ENCODE measurements around the gene CALY.
A peak's percentile ranks its signal among the peaks of the same experiment; 100 is the strongest.

Gene CALY

DNA sequence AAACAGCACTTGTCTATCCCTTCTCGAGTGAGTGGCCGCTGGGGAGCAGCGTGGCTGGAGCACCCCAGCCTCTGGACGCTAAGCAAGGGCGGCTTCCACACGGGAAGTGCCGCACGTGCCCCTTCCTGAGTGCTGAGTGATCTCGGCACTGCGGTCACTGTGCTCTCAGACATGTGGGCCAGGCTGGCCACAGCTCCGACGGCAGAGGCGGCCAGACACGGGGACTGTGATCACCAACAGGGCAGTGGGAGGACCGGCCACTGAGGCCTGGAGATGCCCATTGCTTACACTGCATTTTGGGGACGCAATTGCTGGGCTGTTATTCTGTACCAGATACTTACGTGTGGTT lies 29.4 kb upstream of the CALY start:
- no peak for DNase-seq

DNA sequence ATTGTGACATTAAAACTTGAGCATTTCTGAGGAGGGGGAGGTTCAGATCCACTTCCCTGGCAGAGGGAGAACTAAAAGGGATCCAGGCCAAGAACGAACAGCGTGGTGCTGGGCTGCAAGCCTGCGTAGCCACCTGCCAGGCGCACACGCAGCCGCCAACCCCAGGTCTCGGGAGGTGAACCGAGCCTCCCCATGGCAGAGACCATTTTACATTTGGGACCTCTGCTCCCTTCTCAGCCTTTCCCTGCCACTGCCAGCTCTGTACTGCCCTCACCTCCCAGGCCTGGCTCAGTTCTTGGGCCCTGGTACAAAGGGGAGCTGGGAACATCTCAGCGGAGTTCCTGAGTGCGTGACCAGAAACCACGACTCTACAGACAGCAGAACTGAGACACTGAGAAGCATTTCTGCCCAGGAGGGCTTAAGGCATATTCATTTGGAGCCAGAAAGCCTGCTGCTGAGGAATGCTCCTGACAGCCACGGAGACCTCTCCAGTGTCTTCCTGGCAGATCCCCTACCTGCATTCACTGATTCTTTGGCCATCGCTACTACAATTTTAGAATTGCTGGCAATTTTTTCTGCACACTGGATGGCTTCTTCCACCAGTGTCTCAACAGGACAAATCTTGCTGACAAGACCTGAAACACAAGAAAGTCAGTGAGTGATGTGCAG lies 28.9 kb upstream of the CALY start:
- no peak for DNase-seq

DNA sequence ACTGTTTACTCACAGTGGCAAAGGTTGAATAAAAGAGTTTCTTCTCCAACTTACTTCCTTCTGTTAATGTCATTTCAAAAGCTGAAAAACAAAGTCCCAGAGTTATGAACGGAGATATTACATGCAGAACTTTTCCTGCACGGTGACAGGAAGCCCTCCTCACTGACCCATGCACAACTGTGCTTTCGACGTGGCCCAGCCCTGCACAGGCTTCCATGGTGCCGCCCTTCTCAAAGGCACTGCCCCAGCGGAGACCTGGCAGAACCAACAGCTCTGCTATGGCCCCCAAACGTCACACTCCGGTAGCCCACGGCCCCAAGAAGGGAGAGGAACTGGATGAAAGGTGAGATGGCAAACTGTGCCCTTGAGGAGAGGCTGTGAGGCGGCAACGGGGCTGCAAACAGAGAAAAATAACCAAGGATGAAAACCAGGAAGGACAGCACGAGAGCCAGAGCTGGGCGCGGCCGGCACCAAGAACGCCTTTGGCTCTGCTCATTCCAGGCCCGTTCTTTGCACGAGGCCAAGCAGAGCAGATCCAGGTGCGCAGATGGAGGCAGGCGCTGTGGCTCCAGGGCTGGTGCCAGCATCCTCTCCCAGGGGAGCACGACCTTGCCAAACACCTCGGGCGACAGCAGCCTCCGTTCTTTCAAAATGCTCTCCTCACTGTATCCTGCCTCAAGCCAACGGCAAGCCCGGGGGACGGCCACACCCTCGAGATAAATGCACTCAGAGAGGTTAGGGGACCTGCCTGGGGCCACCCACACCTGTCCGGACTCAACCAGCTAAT lies 28.1 kb upstream of the CALY start:
- no peak for DNase-seq

DNA sequence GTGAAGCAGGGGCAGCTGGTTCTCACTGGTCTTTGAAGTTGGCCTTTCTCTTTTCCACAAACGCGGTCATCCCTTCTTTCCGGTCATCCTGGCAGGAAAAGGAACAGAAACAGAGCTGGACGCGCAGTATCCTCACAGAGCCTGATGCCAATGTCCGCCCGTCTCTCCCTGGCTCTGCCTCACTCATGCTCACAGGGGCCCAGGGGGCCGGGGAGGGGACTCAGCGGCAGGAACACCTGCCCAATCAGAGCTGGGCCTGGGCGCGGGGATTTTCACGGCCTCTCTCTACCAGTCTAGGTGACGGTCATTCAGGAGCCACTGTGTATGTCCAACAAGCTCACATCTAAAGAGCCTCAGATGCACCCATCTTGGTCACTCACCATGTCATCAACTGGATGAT lies 26.1 kb upstream of the CALY start:
- DNase-seq, result no peak

DNA sequence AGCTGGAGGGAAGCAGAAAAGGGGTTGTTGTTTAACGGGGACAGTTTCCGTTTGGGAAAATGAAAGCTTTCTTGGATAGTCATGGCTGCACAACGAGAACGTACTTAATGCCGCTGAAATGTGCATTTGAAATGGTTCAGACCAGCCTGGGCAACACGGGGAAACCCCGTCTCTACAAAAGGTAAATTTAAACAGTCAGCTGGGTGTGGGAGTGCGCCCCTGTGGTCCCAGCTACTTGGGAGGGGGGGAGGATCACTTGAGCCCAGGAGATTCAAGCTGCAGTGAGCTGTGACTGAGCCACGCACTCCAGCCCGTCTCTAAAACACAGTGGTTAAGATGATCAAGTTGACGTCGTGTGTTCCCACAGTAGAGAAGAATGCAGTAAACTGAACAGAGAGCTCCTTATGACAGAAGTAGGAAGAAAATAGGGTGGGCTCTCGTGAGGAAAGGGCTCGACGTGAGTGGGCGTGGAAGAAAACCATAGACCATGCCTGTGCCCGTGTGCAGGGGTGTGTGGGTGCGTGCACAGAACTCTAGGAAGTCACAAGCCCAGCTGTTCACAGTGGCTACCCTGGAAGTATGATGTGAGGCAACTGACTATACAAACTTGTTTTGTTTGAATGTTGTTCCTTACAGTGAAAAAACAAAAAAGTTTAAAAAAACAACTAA lies 25.2 kb upstream of the CALY start:
- no peak for DNase-seq

DNA sequence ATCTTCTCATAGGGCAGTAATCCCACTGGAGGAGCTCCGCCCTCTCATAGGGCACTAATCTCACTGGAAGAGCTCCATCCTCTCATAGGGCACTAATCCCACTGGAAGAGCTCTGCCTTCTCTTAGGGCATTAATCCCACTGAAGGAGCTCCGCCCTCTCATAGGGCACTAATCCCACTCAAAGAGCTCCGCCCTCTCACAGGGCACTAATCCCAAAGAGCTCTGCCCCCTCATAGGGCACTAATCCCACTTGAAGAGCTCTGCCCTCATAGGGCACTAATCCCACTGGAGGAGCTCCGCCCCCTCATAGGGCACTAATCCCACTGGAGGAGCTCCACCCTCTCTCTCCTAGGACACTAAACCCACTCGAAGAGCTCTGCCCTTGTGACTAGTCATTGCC lies 24.5 kb upstream of the CALY start:
- no peak for DNase-seq

DNA sequence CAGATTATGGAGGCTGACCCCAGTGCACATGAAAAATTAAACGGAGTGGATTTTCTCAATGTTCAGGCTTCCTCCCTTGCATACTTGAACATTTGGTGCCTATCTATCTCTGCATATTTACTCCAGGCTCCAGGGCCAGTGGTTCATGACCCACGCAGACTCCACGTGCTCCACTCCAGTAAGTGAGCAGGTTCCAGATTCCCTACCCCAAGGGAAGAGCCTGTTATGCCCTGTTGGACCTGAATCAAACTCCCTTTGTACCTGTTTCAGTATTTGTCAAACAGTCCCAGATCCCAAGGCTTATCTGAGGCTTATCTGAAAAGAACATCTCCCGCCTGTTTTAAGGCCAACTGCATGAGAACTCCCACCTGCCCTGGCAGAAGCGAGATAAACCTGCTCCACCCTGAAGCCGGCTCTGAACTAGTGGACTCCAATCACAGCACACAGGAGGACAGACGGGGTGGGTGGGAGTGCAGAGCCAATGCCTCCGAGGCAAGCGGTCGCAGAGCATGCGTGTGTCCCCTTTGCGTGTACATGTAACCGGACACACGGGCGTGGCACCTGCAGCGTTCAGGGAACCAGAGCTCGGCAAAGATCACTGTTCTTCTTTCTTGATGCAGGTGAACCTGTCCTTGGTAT lies 23.4 kb upstream of the CALY start:
- DNase-seq, result no peak

DNA sequence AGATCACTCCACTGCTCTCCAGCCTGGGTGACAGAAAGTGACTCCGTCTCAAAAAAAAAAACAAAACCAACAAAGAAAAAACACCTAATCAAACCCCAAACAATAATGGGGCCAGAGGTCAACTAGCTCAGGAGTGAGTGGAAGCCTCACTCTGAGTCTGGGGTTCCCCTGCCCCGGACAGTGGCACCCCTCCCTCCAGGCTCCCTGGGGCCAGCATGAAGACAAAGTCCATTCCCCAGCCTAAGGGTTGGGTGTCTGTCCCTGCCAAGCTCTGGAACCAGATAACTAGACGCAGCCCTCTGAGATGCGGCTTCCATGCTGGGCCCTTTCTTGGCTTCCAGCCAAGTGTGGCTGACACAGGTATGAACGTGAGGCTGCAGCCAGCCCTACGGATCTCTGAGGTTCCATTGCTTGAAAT lies 22.9 kb upstream of the CALY start:
- no peak for DNase-seq

DNA sequence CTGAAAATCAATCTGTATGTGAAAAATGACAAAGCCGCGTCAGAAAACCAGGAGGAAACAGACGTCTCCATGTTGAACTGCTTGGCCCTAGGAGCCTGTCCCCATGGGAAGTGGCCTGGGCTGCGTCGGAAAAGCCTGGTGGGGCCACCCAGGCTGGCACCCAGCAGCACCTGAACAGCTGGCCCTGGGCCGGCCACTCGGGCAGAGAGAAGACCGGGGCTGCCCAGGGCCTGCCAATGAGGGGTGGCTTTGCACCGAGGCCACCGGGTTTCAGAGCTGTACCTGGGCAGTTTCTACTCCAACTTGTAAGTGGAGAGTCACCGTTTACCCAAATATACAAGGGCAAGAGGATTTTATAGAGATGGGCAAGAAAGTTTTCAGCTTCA lies 22.2 kb upstream of the CALY start:
- DNase-seq, result no peak

DNA sequence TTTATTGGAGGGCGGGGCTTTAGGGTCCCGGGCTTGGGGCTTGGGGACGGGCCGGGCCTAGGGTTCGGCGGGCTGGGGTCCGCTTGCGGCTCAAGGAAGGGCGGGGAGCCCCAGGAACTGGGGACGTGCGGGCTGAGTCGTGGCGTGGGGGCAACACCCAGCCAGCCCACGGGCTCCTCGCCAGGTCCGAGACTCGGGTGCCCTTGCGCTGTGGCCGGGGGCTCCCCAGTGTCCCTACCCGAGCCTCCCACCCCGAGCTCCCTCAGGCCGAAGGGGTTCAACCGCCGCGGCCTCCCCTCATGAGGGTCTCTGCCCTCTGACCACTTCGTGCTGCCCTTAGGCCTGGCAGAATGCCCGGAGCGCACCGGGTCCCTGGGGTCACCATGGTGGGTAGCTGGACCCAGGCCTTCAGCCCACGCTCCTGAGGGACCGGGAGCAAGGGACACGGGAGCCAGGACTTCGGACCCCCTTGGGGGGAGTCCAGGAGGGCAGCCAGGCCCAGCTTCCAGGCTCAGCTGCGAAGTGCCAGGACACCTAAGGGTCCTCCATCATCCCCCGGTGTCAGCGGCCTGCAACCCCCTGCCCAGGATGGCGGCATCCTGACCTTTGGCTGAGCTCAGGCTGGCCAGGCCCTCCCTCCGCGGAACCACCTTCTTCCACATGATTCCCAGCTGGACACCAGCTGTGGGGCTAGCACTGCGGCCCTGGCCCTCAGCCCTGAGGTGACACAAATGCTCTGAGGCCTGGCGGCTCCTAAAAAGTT lies 21.6 kb upstream of the CALY start:
- no peak for DNase-seq

DNA sequence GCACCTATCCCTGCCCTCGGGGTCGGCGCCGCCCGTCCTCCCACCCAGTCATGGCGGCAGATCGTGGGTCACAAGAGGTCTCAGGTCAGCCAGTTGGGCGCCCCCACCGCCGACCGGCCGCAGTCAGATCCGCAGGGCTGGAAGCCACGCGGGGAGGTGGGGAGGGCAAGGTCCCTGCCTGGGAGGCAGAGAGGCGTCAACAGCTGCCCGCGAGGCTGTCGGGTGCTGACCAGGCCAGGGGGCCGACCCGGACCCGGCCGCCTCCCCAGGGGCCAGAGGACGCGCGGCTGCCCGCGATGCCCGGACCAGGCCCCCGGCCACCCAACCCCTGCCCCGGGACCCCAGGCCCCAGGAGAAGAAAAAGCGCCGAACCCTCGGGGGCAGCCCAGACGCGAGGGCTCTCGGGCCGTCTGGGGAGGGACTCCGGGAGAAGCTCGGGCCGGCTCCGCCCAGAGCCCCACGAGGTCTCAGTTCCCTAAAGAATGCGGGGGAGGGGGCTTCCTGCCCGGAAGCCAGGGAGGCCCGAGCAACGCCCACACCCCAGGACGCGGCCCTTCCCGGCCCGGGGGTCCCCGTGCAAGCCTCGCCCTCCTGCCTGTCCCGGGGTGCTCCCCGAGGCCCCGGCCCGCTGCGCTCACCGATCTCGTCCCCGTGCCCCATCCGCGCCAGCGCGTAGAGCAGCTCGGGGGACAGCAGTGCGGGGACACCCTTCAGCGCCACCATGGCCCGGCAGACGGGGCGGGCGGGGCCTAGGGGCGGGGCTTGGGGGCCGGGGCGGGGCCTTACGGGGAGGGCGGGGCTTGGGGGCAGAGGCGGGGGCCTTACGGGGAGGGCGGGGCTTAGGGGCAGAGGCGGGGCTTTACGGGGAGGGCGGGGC lies 20.8 kb upstream of the CALY start, which contains the start of gene FUOM:
FUOM (minus strand) TSS at position 735 of the 877 bp plus-strand sequence; CDS start at position 723, 12 bp downstream.
- DNase-seq, result peak; percentile 90

DNA sequence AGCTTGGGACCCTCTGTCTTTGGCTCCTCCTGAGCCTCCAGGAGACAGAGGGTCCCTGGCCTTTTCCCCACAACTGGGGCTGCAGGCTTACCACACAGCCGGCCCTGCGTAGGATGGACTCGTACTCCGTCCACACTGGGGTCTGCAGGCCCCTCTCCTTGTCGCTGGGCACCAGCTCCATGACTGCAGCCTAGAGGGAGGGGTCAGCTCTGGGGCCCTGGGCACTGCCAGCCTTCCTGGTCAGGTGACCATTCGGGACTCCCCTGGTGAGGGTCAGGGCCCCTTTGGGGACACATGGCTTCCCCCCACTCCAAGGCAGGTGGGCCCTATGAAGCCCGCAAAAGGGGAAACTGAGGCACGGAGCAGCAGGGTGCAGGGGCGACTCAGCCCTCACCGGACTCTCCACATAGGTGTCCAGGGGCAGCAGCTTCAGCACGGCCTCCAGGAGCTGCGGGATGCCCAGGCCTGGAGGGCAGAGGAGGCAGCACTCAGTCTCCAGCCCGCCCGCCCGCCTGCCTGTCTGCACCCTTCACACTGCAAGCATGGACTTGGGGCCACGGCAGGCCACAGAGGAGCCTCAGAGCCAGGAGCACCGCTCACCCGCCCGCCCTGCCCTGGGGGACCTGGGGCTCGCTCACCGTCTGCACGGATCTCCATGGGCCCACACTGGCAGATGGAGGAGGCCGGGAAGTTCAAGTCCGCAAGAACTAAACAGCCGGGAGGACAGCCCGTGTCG lies 20.0 kb upstream of the CALY start:
- DNase-seq, result no peak

DNA sequence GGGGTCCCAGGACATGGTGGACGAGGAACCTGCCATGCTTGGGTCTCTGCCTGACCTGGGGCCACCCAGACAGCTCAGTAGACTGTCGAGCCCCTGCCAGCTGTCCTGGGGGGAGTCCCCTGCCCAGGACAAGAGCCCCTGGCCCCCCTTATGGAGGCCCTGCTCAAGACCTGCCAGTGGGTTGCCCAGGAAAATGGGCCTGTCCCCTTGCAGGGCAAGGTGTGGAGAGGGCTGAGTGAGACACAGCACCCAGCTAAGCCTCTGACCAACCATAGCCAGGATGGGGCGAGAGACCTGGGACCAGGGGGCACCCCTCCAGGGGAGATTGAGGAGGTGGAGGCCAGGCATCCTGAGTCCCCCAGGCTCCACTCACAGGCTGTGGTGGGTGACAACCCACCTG lies 19.3 kb upstream of the CALY start:
- no peak for DNase-seq

DNA sequence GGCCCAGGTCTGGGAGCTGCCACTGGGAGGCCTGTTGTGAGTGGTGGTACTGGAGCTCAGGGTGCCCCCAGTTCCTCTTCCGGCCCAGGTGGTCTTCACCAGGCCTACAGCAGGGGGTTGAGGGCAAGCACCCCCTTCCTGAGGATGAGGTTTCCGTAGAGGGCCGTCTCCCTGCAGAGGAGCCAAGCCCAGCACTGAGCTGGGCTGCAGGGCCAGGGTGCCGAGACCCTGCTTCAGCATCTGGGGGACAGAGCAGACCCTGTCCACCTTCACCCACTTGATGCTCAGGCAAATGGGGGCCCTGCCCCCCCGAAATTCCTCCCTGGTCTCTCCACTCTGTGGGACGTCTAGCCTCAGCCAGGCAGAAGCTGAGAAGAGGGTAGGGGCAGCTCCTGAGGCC lies 18.6 kb upstream of the CALY start:
- DNase-seq, result no peak

DNA sequence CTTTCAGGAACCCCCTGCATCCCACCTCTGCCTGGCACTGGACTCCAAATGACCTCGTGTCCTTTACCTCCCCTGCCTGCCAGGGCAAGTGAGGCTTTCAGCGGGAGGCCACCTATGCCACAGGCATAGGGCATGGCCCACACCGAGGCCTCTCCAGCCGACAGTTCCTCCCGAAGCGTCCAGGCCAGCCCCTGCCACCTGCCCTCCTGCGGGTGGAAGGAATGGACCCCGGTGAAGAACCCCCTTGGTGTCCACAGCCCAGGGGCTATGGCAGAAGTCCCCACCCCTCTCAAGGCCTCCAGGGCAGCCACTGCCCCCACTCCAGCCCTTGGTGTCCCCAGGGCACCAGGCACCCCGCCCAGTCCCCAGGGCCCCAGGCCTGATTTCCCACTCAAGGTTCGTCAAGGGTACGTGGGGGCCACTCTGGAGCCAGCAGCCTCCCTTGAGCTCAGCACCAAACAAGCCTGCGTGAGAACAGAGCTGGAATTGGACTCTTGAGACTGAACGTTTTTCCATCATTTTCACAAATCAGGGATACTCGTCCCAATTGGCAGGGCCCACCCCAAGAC lies 18.1 kb upstream of the CALY start:
- no peak for DNase-seq

DNA sequence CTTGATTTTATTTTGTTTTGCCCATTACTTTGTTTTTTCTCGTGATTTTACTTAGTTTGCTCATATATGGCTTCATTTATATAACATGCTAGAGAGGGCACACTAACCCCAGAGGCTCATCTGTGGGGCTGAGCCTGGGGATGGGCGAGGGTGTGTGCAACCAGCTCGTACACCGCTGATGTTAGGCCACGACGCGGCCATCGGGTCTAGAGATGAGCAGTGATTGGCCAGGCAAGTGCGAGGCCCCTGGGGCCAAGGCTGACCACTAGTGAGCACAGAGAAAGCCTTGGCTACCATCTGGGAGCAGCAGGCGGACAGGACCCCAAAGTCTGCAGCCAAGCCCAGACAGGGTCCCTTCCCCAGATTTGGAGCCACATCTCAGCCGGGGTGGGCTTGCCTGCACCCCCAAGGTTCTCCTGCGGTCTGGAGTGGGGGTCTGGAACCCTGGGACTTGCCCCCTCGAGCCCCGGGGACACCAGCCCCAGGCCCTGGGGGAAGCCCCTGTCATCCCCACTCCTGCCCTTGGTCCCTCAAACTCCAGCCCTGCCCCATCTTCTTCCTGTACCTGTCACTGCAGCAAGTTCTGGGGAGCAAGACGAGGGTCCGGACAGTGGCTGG lies 17.4 kb upstream of the CALY start:
- DNase-seq, result no peak

DNA sequence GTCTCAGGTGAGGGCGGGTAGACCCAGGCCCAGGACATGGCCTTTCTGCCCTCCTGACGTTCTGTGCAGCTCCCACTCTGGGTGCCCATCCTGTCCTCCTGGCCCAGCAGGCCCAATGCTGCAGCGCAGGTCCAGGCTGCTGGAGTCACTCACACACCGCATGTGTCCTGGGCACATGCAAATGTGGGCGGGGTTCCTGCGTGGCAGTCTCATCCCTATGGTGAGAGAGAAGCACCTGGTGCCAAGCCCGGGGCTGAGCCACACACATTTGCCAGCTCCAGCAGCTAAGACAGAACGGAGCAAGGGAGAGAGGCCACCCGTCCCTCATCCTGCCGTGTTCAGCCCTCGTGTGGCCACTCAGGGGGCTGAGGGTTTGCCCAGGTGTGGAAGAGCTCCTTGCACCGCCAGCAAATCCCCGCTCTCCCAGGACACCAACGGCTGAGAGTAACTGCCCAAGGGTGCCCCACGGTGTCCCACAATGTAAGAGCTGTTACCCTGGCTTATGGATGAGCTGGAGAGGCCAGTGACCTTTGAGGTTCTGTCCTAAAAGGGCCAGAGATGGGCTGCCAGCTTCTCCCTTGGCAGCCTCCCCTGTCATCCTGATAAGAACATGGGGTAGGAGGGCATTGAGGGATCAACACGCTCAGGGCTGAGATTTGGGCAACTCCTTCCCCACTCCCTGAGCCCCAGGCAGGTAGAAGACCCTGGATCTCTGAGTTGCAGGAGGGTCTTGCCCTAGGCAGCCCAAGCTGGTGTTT lies 16.7 kb upstream of the CALY start:
- no peak for DNase-seq

DNA sequence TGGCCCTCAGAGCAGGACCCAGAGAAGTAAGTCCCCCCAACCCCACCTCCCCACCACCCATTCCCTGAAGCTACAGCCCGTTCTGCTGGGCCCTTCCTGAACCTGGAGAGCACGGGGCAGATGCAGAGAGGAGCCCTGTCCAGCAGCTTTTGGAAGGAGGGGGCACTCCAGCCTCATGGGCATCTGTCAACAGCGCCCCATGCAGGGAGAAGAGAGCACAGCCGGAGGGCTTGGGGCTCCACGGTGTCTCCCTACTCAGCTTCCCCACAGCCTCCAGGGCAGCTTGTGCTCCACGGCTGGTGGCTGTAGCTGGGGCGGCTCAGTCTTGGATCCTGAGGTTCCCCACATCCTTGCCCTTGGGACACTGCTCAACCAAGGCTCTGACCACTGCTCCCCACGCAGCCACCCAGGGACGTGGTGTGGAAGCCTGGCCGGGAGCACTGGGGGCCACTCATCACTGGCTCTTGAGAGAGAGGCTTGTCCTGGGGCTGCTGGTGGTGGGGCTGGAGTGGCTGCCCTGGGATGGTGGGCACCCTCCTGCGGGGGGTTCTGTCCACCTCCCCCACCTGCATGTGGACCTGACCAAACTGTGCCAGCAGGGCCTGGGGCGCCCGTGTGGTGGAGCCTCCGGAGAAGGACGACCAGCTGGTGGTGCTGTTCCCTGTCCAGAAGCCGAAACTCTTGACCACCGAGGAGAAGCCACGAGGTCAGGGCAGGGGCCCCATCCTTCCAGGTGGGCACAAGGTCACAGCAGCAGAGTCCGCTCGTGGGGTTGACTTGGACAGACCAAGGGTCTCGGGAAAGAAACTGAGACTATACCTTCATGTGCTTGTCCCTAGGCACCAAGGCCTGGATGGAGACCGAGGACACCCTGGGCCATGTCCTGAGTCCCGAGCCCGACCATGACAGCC lies 15.0 kb upstream of the CALY start:
- no peak for DNase-seq
